K562 (cell line): ENCODE data around the gene CD72.

Experiments used
- CTCF ChIP-seq, 3 experiments: IDR thresholded peaks in 2 of 3; conservative IDR thresholded peaks in 1 of 3; 2 replicates each; pipeline ENCODE4 v1.5.1; 2011 to 2012; ENCODE audit warnings: low read length in 3 of 3, mild to moderate bottlenecking in 3 of 3, control low read depth in 2 of 3, improper control_type of control experiment in 1 of 3, inconsistent platforms in 1 of 3, low read depth in 1 of 3, mixed read lengths in 1 of 3, moderate library complexity in 1 of 3; ENCODE audit not compliant: insufficient read depth in 2 of 3
- ELF1 ChIP-seq: fragments of 200-800 bp; sonication (Bioruptor generic); IDR thresholded peaks from 2 replicates; pipeline ENCODE4 v1.6.1; 2016; ENCODE audit warnings: missing genetic modification characterization, missing compliant biosample characterization
- HES1 ChIP-seq: fragments of 450-650 bp; IDR thresholded peaks from 2 replicates; pipeline ENCODE4 v1.6.1; 2016; ENCODE audit warnings: low read depth, mild to moderate bottlenecking, moderate library complexity
- NR4A1 ChIP-seq, 2 experiments: fragments of 250-450 bp in 1 of 2; fragments of 450-650 bp in 1 of 2; sonication (Bioruptor Pico) in 1 of 2; IDR thresholded peaks; 2 replicates each; pipeline versions ENCODE4 v1.4.0 to v1.6.1; 2016 to 2020; ENCODE audit warnings: mild to moderate bottlenecking in 2 of 2, missing compliant biosample characterization in 1 of 2, missing genetic modification characterization in 1 of 2, moderate library complexity in 1 of 2
- PBX2 ChIP-seq, 2 experiments: IDR thresholded peaks in 1 of 2; conservative IDR thresholded peaks in 1 of 2; 2 replicates each; pipeline ENCODE4 v1.6.1; 2016; ENCODE audit warnings: low read depth in 2 of 2, mild to moderate bottlenecking in 1 of 2, missing compliant biosample characterization in 1 of 2, missing genetic modification characterization in 1 of 2, moderate library complexity in 1 of 2
- POLR2A ChIP-seq: fragments of 450-650 bp; conservative IDR thresholded peaks from 2 replicates; pipeline ENCODE4 v1.6.1; 2016
- PTTG1 ChIP-seq: fragments of 450-650 bp; IDR thresholded peaks from 2 replicates; pipeline ENCODE4 v1.6.1; 2016; ENCODE audit warnings: low read depth, mild to moderate bottlenecking, missing genetic modification characterization, missing compliant biosample characterization
- RFX1 ChIP-seq: fragments of 450-650 bp; IDR thresholded peaks from 2 replicates; pipeline ENCODE4 v1.6.1; 2016; ENCODE audit warnings: mild to moderate bottlenecking, moderate library complexity
- RNF2 ChIP-seq: sonication (generic); IDR thresholded peaks from 2 replicates; pipeline ENCODE4 v1.6.1; 2016
- SP1 ChIP-seq: sonication (generic); formaldehyde crosslinking; IDR thresholded peaks from 2 replicates; pipeline ENCODE4 v1.8.1; 2022; ENCODE audit warnings: mild to moderate bottlenecking, missing genetic modification reagents
- ZFP36 ChIP-seq: fragments of 150-350 bp; IDR thresholded peaks from 2 replicates; pipeline ENCODE4 v1.6.1; 2018; ENCODE audit warnings: low read length, low read depth; ENCODE audit not compliant: partially characterized antibody
- ZNF174 ChIP-seq: fragments of 250-450 bp; sonication (Bioruptor Pico); IDR thresholded peaks from 2 replicates; pipeline ENCODE4 v1.4.0; 2020; ENCODE audit warnings: mild to moderate bottlenecking

GRCh38 chr9:35652829-35653209, 34.6 kb upstream of the CD72 start:
- no peak for TF ChIP-seq ZFP36
- TF ChIP-seq PTTG1 (tag) = no peak
- no peak for TF ChIP-seq RNF2
- TF ChIP-seq CTCF (IDR thresholded peaks at IDR 0.05 in 2 of 3, conservative IDR thresholded peaks at IDR 0.05 in 1 of 3; ENCODE audit: insufficient read depth in 2 of 3, low read depth in 1 of 3, low read length in 3 of 3) = no peak
- no peak for TF ChIP-seq POLR2A
- TF ChIP-seq SP1 = no peak
- TF ChIP-seq PBX2 (CRISPR knock-in tag; IDR thresholded peaks at IDR 0.05; ENCODE audit: low read depth) = no peak
- no peak for TF ChIP-seq PBX2 (tag; conservative IDR thresholded peaks at IDR 0.05; ENCODE audit: low read depth)
- TF ChIP-seq NR4A1 (CRISPR knock-in tag; IDR thresholded peaks at IDR 0.05) = no peak
- TF ChIP-seq NR4A1 (tag; IDR thresholded peaks at IDR 0.05) = no peak
- TF ChIP-seq RFX1 = no peak
- no peak for TF ChIP-seq ELF1 (tag)
- TF ChIP-seq ZNF174 = no peak
- no peak for TF ChIP-seq HES1
